GM19463 (cell line): Measurements from ENCODE around the gene LIG3.
"Not testable (repeated sequence)": the region's sequence is repeated elsewhere in the genome, so short reads cannot be mapped to it uniquely, and the experiment has no call there.

Experiments
- ATAC-seq: cut with Tn5 transposase; IDR thresholded peaks from one replicate; pipeline ENCODE4 v1.9.1; 2021; ENCODE audit warnings: mild to moderate bottlenecking, moderate library complexity; ENCODE audit not compliant: unreplicated experiment

Gene LIG3

GRCh38 chr17:34980353-34980680, at the start of gene LIG3:
Gene LIG3, plus strand, starts transcription at chr17:34980512. Its CDS starts 2,494 bp downstream, at chr17:34983006.
- peak; percentile 84 for ATAC-seq

GRCh38 chr17:34950780-34951179, 29.5 kb upstream of the LIG3 start:
- not testable (repeated sequence) for ATAC-seq

DNA sequence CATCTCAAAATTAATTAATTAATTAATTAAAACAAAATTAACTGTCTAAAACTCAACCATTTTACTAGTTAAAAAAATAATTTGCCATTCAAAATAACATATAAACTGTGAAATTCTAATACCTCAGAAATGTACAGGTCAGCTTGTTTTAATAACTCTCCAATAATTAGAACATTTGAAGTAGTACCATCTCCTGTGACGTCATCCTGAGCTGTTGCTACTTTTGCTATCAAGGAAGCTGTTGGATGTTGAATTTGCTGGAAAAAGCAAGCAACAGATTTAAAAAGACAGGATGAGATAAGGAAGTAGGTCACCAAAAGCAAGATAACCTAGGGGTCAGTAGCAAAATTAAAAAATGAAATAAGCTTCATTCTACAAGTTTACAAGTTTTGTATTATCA, 21.9 kb upstream of the LIG3 start:
- ATAC-seq = no peak

DNA sequence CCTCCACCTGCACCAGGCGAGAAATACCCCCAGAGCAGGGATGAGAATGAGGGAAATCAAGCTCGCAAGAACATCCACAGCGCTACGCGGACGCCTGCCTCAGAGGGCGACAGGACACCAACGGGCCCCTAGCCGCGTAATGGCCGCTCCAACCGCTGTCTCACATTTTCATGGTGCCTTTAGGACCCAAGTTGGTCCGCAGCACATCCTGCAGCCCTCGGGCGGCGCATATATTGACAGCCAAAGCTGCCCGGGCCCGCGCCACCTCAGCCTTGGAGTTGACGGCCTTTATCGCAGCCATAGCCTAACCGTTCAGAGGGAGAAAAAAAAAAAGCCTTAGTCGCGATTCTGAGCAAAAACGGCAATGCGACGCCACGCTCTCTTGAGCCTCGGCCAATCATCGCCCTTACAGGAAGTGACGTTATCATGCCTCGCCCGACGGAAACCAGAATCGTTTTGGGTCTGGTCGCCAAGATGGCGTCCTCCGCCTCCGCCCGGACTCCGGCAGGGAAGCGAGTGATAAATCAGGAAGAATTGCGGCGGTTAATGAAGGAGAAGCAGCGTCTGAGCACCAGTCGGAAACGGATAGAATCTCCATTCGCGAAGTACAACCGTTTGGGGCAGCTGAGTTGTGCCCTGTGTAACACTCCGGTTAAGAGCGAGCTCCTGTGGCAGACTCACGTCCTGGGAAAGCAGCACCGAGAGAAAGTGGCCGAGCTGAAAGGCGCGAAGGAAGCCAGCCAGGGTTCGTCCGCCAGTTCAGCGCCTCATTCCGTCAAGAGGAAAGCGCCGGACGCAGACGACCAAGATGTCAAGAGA, 19.0 kb upstream of the LIG3 start, which contains the start of the genes CCT6B and ZNF830:
TSS of gene CCT6B (minus strand) at position 368 of the 819 bp plus-strand sequence. CDS start at position 301, 67 bp downstream.
TSS of gene ZNF830 (plus strand) at position 448 of the 819 bp plus-strand sequence. CDS start at position 475, 27 bp downstream.
- peak; percentile 85 for ATAC-seq

- no peak for ATAC-seq
These were observed 6.1 kb upstream of the LIG3 start for GRCh38 chr17:34974179-34974578.

DNA sequence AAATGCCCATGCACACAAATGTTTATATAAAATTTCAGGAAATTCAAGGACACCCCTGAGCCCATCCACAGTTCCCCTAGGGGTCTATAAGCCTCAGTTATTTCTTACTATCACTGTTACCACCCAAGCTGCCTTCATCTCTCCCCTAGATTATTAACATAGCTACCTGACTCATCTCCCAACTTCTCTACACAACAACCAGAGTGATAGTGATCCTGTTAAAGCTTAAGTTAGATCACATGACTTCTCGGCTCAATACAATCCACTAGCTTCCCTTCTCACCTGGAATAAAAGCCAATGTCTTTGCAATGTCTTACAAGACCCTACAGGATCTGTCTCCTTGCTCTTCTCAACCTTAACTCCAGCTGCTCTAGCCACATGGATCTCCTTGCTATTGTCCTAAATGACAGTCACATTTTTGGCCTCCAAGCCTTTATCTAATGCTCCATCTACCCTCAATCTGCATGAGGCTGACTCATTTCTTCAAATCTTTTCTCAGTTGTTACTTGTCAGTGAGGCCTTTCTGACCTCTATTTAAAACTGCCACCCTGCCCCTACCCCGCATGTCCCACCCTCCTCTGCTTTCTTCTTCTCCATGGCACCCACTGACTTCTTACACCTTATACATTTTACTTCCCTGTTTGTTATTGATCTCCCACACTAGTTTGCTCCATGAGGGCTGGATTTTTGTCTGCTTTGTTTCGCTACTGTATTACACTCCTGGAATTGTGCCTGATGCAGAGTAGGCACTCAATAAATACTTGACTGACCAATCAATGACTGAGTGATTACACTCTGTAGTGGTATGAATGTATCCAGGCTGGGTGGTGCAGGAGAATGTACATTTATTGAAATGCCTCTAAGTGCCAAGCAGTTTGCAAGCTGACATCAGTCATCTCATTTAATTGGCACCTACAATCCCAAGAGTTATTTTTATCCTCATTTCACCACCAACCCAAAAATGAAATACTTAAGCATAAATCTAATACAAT, 5.2 kb upstream of the LIG3 start:
- no peak for ATAC-seq

DNA sequence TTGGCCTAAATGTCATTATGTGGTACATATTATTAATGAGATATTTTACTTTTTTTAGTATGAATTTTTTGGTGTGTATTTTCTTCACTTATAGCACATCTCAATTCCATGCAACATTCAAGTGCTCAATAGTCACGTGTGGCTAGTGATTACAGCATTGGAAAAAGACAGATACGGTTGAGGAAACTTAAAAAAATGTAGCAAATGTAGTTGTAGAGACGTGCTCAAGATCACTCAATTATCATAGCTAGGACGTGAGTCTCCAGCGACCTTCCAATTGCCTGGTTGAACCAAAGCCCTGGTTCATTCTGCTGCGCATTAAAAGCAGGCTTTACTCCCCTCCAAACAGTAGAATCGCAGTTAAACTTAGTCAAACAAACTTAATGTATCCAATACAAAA, 1.2 kb upstream of the LIG3 start:
- no peak for ATAC-seq

DNA sequence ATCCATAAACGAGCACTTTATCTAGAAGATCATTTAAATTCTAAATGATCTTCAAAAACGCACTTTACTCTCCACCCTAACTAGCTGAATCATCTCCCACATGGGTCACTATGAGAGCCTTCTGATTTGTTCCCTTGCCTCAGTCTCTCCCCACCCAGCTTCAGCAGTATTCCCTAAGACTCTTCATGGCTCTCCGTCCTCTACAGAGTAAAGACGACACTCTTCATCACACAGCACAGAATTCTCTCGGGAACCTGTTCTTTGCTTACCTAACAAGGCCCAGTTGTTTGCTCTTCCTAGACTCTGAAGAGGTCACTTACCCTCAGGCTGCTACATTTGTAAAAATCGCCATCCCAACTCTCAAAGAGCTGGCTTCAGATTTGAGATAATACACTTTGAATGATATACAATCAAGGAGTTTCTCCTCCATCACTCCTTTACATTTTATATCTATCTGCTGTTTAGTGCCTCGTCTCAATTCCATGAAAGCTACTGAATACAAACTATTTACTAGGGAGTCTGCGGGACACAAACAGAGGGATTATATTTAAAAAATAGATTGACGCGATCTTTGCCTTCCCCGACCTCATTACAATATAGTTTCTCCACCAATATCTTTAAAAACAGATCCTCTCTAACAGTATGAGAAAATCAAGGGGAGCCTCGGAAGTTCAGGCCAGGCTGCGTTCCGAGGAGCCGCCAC, 511 bp upstream of the LIG3 start:
- ATAC-seq = no peak

GRCh38 chr17:34980681-34981537, 597 bp downstream of the LIG3 start:
- ATAC-seq = peak; percentile 84

DNA sequence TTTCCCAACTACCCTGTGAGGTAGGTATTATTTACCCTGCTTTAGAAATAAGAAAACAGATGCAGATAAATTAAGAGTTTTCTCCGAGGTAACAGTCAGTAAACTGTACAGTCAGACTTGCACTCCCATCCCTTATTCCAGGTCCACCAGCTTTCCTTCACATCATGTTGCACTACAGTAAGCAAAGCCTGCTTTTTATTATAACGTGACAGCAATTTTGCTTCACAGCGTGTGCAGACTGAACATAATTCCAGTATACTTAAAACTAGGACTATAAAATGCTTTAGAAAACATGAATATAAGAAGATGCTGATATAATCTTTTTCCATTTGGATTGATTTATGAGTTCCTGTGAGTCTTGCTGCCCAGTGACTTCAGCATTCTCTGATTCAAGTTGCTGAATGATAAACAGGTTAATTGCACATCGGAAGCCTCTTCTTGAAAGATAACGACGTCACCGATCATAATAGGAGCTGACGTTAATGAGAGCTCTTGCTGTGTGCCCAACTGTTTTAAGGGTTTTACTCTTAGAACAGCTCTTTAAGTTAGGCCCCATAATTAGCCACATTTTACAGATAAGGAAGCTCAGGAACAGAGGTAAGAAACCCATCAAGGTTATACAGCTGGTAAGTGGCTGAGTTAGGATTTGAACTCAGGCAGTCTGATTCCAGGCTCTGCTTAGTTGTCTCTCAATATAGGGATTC, 1.4 kb downstream of the LIG3 start:
- no peak for ATAC-seq

DNA sequence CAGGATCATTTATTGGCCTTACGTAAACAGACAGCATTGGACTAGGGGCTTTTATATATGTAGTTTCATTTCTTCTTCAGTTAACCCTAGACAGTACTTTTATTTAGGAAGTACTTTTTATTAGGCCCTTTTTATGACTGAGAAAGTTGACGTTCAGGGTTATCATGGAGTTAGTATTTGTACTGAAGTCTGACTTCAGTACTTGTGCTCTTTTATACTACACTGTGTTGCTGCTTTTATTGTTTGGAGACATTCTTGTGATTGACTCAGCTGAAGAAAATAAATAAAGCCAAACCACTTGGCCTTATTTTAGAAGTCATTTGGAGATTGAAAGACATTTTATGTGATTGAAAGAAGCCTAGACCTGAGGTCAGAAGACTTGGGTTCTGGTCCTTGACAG, 6.9 kb downstream of the LIG3 start:
- no peak for ATAC-seq

GRCh38 chr17:34988644-34989043, 8.3 kb downstream of the LIG3 start:
- ATAC-seq = no peak

DNA sequence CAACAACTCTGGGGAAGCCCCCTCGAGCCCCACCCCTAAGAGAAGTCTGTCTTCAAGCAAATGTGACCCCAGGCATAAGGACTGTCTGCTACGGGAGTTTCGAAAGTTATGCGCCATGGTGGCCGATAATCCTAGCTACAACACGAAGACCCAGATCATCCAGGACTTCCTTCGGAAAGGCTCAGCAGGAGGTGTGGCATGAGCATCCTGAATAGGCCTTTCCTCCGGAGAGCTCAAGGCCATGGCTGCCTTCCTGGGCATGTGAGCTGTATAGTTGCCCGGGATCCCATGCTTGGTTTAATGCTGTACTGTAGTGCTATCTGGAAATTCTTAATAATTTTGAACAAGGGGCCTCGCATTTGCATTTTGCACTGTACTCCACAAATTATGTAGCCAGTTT, 9.2 kb downstream of the LIG3 start:
- no peak for ATAC-seq

DNA sequence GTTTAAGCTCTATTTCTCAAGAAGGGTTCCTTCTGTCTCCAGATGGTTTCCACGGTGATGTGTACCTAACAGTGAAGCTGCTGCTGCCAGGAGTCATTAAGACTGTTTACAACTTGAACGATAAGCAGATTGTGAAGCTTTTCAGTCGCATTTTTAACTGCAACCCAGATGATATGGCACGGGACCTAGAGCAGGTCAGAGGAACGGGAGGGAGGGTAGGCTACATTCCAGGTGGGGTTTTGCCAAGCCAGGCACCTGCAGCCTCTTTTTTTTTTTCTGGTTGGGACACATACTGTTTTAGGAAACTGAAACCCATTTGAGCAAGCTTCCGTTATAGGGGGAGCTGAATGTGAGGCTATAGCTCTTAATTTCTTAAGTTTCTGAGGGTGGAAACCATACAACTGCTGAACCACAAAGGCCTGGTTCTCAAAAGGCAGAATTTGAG, 10.6 kb downstream of the LIG3 start:
- ATAC-seq = no peak

- no peak for ATAC-seq
These were observed 11.3 kb downstream of the LIG3 start for GRCh38 chr17:34991606-34992005.

DNA sequence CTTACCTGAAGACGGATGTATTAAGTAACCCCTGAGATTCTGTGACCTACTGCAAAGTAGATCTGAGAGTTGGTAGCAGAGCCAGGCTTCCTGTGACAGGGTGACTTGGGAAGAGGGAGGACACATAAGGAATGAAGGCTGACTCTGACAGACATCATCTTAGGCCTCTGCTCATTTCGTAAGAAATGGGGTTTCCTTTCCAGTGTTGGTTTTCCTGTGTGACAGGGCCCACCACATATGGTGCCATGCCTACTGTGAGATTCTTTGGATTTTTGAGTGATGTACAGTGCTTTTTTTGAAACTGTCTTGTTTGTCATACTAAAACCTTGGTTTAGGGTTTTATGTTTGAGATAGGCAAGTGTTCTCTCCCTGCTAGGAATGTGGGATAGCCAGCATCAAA, 12.7 kb downstream of the LIG3 start:
- ATAC-seq = no peak

DNA sequence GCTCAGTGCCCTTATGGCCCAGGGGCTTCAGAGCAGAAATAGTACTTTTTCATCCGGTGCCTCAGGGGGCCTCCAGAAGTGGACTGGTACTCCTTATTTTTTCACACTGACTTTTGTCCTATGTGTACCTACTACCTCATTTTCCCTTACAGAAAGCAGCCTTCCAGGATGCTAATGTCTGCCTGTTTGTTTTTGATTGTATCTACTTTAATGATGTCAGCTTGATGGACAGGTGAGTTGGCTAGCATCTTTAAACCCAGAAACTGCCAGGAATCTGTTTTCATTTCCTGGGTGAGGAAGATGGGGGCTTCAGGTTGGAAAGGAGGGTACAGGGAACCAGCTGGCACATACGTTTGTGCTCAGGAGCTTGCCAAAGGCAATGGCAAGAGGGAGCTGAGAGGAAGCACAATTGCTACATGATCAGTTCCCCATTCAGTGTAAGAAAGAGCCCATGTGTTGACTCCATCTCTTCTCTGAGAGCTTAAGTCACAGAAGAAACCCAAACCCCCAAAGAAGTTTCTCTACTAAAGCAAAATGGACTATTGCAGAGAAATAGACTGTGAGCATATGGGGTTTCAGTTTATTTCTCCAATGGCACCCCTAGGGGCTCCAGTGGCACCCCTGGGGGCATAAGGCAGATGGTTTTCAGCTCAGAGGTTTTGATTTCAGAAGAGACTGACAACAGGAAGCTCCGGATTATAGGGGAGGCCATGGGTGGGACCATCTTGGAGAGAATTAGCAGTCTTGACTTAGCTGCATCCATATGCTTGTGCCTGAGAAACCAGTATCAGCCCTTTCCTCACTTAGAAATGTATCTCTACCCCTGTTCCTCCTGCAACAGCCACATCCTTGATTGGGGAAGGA, 16.3 kb downstream of the LIG3 start:
- ATAC-seq = no peak

GRCh38 chr17:34997355-34997862, 17.1 kb downstream of the LIG3 start:
- no peak for ATAC-seq
